ENCODE measurements around the gene ZNF605.

- TF ChIP-seq CTCF (IDR thresholded peaks at IDR 0.05): no peak
- TF ChIP-seq POLR2A (IDR thresholded peaks at IDR 0.05): no peak
Measured at GRCh38 chr12:132874175-132874574, 81.9 kb downstream of the ZNF605 start.

Data from esophagus squamous epithelium (tissue), 4 donors.